ENCODE data around the gene WNT6.

WNT6 gene

DNA sequence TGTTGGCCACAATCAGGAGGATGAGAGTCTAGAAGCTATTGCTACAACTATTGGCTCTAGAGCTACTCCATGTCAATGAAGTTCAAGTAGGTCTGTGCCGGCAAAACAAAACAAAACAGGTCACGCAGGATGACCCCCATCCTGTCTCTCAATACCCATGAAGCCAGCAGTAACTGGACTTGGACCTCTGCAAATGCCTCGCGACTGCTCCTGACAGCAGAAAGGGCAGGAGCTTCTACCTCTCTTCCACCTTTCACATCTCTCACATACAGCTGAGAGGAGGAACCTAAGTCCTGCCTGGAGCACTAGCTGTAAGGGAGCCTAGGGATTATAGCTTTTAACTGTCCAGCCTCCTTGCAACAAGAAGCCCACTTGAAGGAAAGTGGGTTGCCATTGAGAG, 44.0 kb upstream of the WNT6 start:
- DNase-seq (ENCODE audit: insufficient read length, low spot score) = no peak
- TF ChIP-seq SPI1 (IDR thresholded peaks at IDR 0.05; ENCODE audit: low read depth, low read length) = no peak
- TF ChIP-seq POLR2A (IDR thresholded peaks at IDR 0.05; ENCODE audit: low read depth, low read length) = no peak
- no peak for TF ChIP-seq POU2F2 (IDR thresholded peaks at IDR 0.05; ENCODE audit: low read depth, low read length)
- TF ChIP-seq TAF1 (IDR thresholded peaks at IDR 0.05; ENCODE audit: low read depth, low read length) = no peak
- TF ChIP-seq POLR2AphosphoS5 (IDR thresholded peaks at IDR 0.05; ENCODE audit: low read depth, low read length) = no peak
- TF ChIP-seq PAX5 (IDR thresholded peaks at IDR 0.05; ENCODE audit: insufficient read depth, low read length, severe bottlenecking) = no peak
- no peak for FAIRE-seq

DNA sequence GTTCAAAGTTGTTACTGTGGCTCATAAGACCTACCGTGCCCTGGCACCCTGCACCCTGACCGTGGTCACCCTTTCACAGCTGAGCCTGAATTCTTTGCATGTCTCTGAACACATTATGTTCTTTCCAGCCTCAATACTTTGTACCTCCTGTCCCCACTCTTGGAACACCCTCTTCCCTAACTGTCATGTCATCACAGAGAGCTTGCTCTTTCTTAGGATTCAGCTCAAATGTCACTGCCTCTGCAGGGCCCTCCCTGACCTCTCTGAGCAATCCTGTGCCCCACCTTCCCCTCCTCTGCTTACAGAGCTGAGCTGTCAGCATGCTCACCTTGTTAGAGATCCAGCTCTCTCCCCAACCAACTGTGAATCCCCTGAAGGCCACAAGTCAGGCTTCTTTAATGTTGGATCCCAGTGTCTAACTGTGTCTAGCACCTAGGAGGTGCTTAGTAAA, 43.0 kb upstream of the WNT6 start:
- FAIRE-seq (no peak), DNase-seq (ENCODE audit: insufficient read length, low spot score) (no peak)
- no peak for TF ChIP-seq PAX5 (IDR thresholded peaks at IDR 0.05; ENCODE audit: insufficient read depth, low read length, severe bottlenecking)

GRCh38 chr2:218819093-218819492, 40.5 kb upstream of the WNT6 start:
- no peak for FAIRE-seq
- no peak for DNase-seq (ENCODE audit: insufficient read length, low spot score)
- TF ChIP-seq POU2F2 (IDR thresholded peaks at IDR 0.05; ENCODE audit: low read depth, low read length) (no peak), SPI1 (IDR thresholded peaks at IDR 0.05; ENCODE audit: low read depth, low read length) (no peak), PAX5 (IDR thresholded peaks at IDR 0.05; ENCODE audit: insufficient read depth, low read length, severe bottlenecking) (no peak), POLR2A (IDR thresholded peaks at IDR 0.05; ENCODE audit: low read depth, low read length) (no peak)

DNA sequence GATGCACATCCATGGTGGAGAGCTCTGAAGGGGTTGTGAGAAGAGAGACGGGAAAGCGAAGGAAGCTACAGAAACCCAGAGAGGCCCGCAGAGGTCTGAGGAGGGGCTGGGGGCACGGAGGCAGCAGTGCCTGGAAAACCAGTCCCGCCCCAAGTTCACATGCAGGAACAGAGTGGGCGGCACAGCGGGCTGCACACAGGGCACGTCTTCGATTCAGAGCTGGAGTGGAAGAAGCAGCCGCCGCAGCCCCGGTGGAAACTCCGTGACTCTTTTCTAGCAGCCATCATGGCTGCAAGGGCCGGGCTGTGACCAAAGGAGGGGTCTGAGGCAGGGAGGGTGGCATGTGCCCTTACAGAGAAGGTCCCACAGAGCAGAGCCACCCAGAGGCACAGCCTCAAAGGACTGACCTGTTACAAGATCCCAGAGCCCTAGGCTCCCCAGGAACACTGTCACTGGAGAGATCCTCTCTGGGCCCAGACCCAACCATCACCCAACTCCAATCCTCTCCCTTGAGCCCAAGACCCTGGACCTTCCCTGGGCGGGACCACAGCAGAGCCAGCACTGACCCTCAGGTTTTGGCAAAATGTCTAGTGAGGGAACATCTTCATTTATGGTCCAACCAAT, 38.7 kb upstream of the WNT6 start:
- DNase-seq (ENCODE audit: insufficient read length, low spot score) (no peak), FAIRE-seq (no peak)
- no peak for TF ChIP-seq POLR2A (IDR thresholded peaks at IDR 0.05; ENCODE audit: low read depth, low read length)
- TF ChIP-seq SPI1 (IDR thresholded peaks at IDR 0.05; ENCODE audit: low read depth, low read length) = no peak

- TF ChIP-seq SPI1 (IDR thresholded peaks at IDR 0.05; ENCODE audit: low read depth, low read length) (no peak), PAX5 (IDR thresholded peaks at IDR 0.05; ENCODE audit: insufficient read depth, low read length, severe bottlenecking) (no peak), POLR2A (IDR thresholded peaks at IDR 0.05; ENCODE audit: low read depth, low read length) (no peak), TAF1 (IDR thresholded peaks at IDR 0.05; ENCODE audit: low read depth, low read length) (no peak), POU2F2 (IDR thresholded peaks at IDR 0.05; ENCODE audit: low read depth, low read length) (no peak), POLR2AphosphoS5 (IDR thresholded peaks at IDR 0.05; ENCODE audit: low read depth, low read length) (no peak)
- DNase-seq (ENCODE audit: insufficient read length, low spot score) = no peak
- FAIRE-seq = no peak
Observed at GRCh38 chr2:218821605-218822211, 37.9 kb upstream of the WNT6 start.

DNA sequence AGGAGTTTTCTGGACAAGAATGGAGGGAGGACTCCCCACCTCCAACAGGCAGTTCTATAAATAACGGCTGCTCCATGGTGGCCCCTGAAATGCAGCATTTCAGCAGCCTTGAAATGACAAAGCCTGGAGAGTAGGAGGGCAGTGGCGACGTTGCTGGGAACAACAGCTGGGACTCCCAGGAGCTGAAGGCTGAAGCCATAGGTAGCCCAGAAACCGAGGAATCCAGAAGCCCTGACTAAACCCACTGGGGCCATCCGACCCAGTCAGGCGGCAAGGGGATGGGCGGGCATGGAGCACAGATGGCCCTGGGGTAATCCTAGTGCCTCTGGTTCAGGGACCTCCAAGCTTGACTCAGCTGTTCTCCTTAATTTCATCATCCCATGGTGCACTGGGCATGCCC, 37.0 kb upstream of the WNT6 start:
- no peak for TF ChIP-seq TAF1 (IDR thresholded peaks at IDR 0.05; ENCODE audit: low read depth, low read length)
- TF ChIP-seq POLR2AphosphoS5 (IDR thresholded peaks at IDR 0.05; ENCODE audit: low read depth, low read length) = no peak
- TF ChIP-seq POU2F2 (IDR thresholded peaks at IDR 0.05; ENCODE audit: low read depth, low read length) = no peak
- TF ChIP-seq SPI1 (IDR thresholded peaks at IDR 0.05; ENCODE audit: low read depth, low read length) = no peak
- TF ChIP-seq POLR2A (IDR thresholded peaks at IDR 0.05; ENCODE audit: low read depth, low read length) = no peak
- FAIRE-seq (no peak), DNase-seq (ENCODE audit: insufficient read length, low spot score) (no peak)

DNA sequence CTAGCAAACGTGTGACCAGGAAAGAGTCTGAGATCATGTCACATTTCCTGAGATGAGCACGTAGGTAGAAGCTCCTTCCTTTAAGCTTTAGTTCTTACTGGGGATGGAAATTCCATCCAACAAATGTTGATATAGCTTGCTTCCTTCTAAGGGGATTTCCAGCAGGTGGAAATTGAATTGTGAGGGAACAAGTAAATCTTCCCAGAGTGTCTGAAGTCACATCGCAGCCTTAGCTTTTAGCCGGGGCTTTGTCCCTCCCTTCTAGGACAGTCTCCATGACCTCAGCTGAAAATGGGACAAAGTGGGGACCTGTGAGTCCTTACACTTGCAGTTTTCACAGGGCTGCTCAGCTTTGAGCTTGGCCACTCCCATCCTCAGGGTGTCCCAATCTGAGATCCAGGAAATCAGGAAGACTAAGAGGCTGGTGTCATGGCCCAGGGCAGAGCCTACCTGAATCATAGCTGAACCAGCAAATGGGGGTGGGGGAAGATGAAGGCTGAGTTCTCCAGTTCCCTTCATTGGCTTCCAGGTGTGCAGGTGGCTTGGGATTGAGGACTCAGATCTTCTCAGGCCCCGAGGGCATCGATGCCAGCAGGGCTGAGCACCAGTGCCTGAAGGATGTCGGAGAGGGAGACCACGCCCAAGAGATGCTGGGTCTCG, 36.3 kb upstream of the WNT6 start:
- TF ChIP-seq POU2F2 (IDR thresholded peaks at IDR 0.05; ENCODE audit: low read depth, low read length) (no peak), SPI1 (IDR thresholded peaks at IDR 0.05; ENCODE audit: low read depth, low read length) (no peak), PAX5 (IDR thresholded peaks at IDR 0.05; ENCODE audit: insufficient read depth, low read length, severe bottlenecking) (no peak), POLR2A (IDR thresholded peaks at IDR 0.05; ENCODE audit: low read depth, low read length) (no peak), TAF1 (IDR thresholded peaks at IDR 0.05; ENCODE audit: low read depth, low read length) (no peak), POLR2AphosphoS5 (IDR thresholded peaks at IDR 0.05; ENCODE audit: low read depth, low read length) (no peak)
- FAIRE-seq = no peak
- DNase-seq (ENCODE audit: insufficient read length, low spot score) = no peak

- DNase-seq (ENCODE audit: insufficient read length, low spot score) = no peak
- TF ChIP-seq POU2F2 (IDR thresholded peaks at IDR 0.05; ENCODE audit: low read depth, low read length) (no peak), SPI1 (IDR thresholded peaks at IDR 0.05; ENCODE audit: low read depth, low read length) (no peak), PAX5 (IDR thresholded peaks at IDR 0.05; ENCODE audit: insufficient read depth, low read length, severe bottlenecking) (no peak), POLR2A (IDR thresholded peaks at IDR 0.05; ENCODE audit: low read depth, low read length) (no peak), POLR2AphosphoS5 (IDR thresholded peaks at IDR 0.05; ENCODE audit: low read depth, low read length) (no peak)
- FAIRE-seq = no peak
Observed at GRCh38 chr2:218824004-218824403, 35.6 kb upstream of the WNT6 start.

DNA sequence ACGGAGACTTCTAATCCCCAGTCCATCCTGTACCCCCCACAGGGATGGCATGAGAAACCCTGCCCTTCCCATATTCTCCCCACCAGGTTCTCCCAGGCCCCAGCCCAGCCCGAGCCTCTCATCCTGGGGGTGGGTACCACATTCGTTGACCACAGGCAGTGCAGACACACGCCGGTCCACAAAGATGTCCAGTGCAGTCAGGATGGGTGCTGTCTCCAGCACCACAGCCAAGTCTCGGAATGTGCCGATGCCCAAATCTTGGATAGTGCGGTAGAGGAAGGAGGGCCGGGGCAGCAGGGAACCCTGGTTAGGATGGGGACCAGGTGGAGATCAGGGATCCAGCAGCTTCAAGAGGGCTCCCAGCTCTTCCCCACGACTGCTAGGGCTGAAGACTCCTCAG, 32.8 kb upstream of the WNT6 start:
- DNase-seq (ENCODE audit: insufficient read length, low spot score) = no peak
- TF ChIP-seq POU2F2 (IDR thresholded peaks at IDR 0.05; ENCODE audit: low read depth, low read length) = no peak
- no peak for TF ChIP-seq PAX5 (IDR thresholded peaks at IDR 0.05; ENCODE audit: insufficient read depth, low read length, severe bottlenecking)
- TF ChIP-seq TAF1 (IDR thresholded peaks at IDR 0.05; ENCODE audit: low read depth, low read length) = no peak
- TF ChIP-seq POLR2A (IDR thresholded peaks at IDR 0.05; ENCODE audit: low read depth, low read length) = no peak
- TF ChIP-seq POLR2AphosphoS5 (IDR thresholded peaks at IDR 0.05; ENCODE audit: low read depth, low read length) = no peak
- TF ChIP-seq SPI1 (IDR thresholded peaks at IDR 0.05; ENCODE audit: low read depth, low read length) = no peak

More for the DNA sequence above, 32.8 kb upstream of the WNT6 start:
- FAIRE-seq = no peak
